ENCODE measurements around the gene TDRD7.

Gene TDRD7

DNA sequence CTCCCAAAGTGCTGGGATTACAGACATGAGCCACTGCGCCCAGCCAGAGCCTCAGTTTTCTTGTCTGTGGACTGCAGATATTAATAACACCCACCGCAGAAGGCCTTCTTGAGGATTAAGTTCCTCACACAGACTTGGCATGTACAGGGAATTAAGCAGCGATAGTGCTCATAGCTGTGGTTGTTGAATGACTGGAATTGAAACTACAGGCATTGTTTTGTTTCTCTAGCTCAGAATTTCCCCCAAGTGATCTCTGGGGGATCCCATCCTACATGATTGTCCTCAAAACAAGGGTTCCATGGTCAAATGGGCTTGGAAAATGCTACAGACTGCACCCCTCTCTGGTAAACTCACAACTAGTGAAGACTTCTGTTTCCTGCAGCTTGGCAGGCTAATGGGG is 44.2 kb upstream of the TDRD7 start:
- Histone ChIP-seq H3K9me3 (ENCODE audit: low read depth, low read length) (no peaks in the 10 kb centered on the region), H3K9ac (ENCODE audit: insufficient read length) (no peak overlapping the region), H3K4me3 (no peak overlapping the region), H3K36me3 (ENCODE audit: insufficient read depth, low read length) (no peaks in the 10 kb centered on the region), H3K27ac (no peak overlapping the region)
- DNase-seq (ENCODE audit: low read depth, low spot score): no peak
- TF ChIP-seq EZH2 (IDR thresholded peaks at IDR 0.05) (no peak), FOXP2 (optimal IDR thresholded peaks at IDR 0.05; ENCODE audit: control extremely low read depth, extremely low read length, insufficient read depth) (no peak), POLR2AphosphoS5 (IDR thresholded peaks at IDR 0.05; ENCODE audit: borderline replicate concordance, low read depth, low read length) (no peak)

DNA sequence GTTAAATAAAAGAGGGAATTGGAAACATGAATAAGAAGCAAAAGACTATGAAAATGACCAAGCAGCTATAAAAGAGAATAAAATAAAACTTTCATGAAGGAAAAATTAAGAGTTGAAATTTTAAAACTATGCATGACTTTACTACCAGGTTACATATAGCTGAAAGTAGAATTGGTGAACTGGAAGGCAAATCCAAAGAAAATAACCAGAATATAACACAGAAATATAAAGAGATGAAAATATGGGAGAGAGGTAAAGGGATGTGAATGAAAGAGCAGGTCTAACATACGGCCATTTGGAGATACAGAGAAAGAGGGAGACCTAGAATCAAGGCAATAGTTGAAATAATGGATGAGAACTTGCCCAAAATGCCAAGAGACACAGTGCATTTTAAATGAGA is 42.9 kb upstream of the TDRD7 start:
- H3K27ac ChIP-seq: no peak overlapping the region
- H3K9ac ChIP-seq (ENCODE audit: insufficient read length): no peak overlapping the region
- no peaks in the 10 kb centered on the region for H3K9me3 ChIP-seq (ENCODE audit: low read depth, low read length)
- DNase-seq (ENCODE audit: low read depth, low spot score): no peak
- TF ChIP-seq POLR2AphosphoS5 (IDR thresholded peaks at IDR 0.05; ENCODE audit: borderline replicate concordance, low read depth, low read length) (no peak), EZH2 (IDR thresholded peaks at IDR 0.05) (no peak), FOXP2 (optimal IDR thresholded peaks at IDR 0.05; ENCODE audit: control extremely low read depth, extremely low read length, insufficient read depth) (no peak)
- no peaks in the 10 kb centered on the region for H3K36me3 ChIP-seq (ENCODE audit: insufficient read depth, low read length)
- no peak overlapping the region for H3K4me3 ChIP-seq

DNA sequence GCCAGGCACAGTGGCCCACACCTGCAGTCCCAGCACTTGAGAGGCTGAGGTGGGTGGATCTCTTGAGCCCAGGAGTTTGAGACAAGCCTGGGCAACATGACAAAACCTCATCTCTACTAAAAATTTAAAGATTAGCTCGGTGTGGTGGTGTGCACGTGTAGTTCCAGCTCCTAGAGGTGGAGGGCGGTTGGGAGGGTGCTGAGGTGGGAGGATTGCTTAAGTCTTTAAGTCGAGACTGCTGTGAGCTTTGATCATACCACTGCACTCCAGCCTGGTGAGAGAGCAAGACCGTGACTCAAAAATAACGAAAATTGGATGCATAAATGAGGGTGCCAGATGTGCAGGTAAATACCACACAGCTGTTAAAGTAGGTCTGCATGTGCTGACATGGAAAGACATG is 39.3 kb upstream of the TDRD7 start:
- Histone ChIP-seq H3K36me3 (ENCODE audit: insufficient read depth, low read length) (no peaks in the 10 kb centered on the region), H3K9me3 (ENCODE audit: low read depth, low read length) (no peaks in the 10 kb centered on the region), H3K9ac (ENCODE audit: insufficient read length) (no peak overlapping the region), H3K4me3 (no peak overlapping the region), H3K27ac (no peak overlapping the region)
- DNase-seq (ENCODE audit: low read depth, low spot score): no peak
- TF ChIP-seq POLR2AphosphoS5 (IDR thresholded peaks at IDR 0.05; ENCODE audit: borderline replicate concordance, low read depth, low read length): no peak
- TF ChIP-seq EZH2 (IDR thresholded peaks at IDR 0.05): no peak
- TF ChIP-seq FOXP2 (optimal IDR thresholded peaks at IDR 0.05; ENCODE audit: control extremely low read depth, extremely low read length, insufficient read depth): no peak

DNA sequence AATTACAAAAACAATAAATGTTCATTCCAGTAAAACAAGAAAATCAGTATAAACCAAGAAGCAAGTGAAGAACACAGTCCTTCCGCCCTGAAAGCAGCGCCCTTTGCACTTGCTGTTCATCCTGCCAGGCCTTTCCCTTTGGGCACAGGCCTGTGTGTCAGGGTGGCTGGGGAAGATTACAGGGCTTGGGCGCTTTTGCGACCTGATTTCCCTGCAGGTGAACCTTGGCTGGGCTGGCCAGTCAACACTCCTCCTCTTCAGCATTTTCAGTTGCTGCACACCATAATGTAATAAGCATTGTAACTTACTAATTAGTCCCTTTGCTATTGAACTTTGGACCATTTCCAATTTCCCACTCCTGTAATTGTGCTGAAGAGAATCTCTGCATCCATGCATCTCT is 38.6 kb upstream of the TDRD7 start:
- H3K9ac ChIP-seq (ENCODE audit: insufficient read length): no peak overlapping the region
- DNase-seq (ENCODE audit: low read depth, low spot score): no peak
- H3K27ac ChIP-seq: no peak overlapping the region
- no peaks in the 10 kb centered on the region for H3K36me3 ChIP-seq (ENCODE audit: insufficient read depth, low read length)
- TF ChIP-seq EZH2 (IDR thresholded peaks at IDR 0.05) (no peak), POLR2AphosphoS5 (IDR thresholded peaks at IDR 0.05; ENCODE audit: borderline replicate concordance, low read depth, low read length) (no peak)
- H3K9me3 ChIP-seq (ENCODE audit: low read depth, low read length): no peaks in the 10 kb centered on the region
- no peak overlapping the region for H3K4me3 ChIP-seq

DNA sequence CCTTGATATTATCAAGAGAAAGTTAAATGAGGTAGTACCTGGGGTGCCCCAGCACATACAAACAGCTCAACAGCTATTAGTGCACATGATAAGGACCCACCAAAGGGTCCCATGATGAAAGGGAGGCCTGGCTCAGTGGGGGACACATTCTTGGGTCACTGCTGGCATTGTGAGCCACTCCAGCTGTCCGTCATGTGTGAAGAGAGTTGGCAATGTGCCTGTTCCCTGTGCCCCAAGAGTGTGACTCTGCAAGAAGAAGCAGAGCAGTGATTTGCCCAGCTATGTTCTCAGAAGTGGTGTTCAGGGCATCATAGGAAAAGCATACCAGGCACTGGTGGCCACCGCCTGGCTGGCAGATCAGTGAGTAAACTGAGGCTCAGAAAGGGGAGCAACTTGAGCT is 37.1 kb upstream of the TDRD7 start:
- H3K27ac ChIP-seq: no peak overlapping the region
- H3K4me3 ChIP-seq: no peak overlapping the region
- no peaks in the 10 kb centered on the region for H3K36me3 ChIP-seq (ENCODE audit: insufficient read depth, low read length)
- no peaks in the 10 kb centered on the region for H3K9me3 ChIP-seq (ENCODE audit: low read depth, low read length)
- no peak overlapping the region for H3K9ac ChIP-seq (ENCODE audit: insufficient read length)
- TF ChIP-seq POLR2AphosphoS5 (IDR thresholded peaks at IDR 0.05; ENCODE audit: borderline replicate concordance, low read depth, low read length): no peak
- TF ChIP-seq FOXP2 (optimal IDR thresholded peaks at IDR 0.05; ENCODE audit: control extremely low read depth, extremely low read length, insufficient read depth): no peak
- TF ChIP-seq EZH2 (IDR thresholded peaks at IDR 0.05): no peak
- no peak for DNase-seq (ENCODE audit: low read depth, low spot score)

DNA sequence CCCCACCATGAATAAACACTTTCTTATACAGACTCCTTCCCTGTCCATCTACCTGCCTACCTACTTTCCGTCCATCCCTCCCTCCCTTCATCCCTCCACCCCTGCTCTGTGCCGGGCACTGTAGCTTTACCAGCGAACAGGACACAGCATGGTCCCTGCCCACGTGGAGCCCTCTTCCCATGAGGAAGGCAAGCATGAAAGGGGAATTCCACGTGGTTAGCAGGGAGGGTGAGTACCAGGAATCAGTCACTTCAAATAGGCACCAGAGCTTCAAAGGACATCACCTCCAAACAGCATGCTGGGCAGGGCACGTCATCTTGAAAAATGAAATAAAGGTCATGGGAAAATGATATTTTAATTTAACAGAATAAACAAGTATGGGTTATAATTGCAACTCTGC is 35.0 kb upstream of the TDRD7 start:
- Histone ChIP-seq H3K36me3 (ENCODE audit: insufficient read depth, low read length) (no peaks in the 10 kb centered on the region), H3K27ac (no peak overlapping the region), H3K9me3 (ENCODE audit: low read depth, low read length) (no peaks in the 10 kb centered on the region), H3K4me3 (no peak overlapping the region), H3K9ac (ENCODE audit: insufficient read length) (no peak overlapping the region)
- no peak for DNase-seq (ENCODE audit: low read depth, low spot score)
- TF ChIP-seq EZH2 (IDR thresholded peaks at IDR 0.05) (no peak), POLR2AphosphoS5 (IDR thresholded peaks at IDR 0.05; ENCODE audit: borderline replicate concordance, low read depth, low read length) (no peak), FOXP2 (optimal IDR thresholded peaks at IDR 0.05; ENCODE audit: control extremely low read depth, extremely low read length, insufficient read depth) (no peak)

DNA sequence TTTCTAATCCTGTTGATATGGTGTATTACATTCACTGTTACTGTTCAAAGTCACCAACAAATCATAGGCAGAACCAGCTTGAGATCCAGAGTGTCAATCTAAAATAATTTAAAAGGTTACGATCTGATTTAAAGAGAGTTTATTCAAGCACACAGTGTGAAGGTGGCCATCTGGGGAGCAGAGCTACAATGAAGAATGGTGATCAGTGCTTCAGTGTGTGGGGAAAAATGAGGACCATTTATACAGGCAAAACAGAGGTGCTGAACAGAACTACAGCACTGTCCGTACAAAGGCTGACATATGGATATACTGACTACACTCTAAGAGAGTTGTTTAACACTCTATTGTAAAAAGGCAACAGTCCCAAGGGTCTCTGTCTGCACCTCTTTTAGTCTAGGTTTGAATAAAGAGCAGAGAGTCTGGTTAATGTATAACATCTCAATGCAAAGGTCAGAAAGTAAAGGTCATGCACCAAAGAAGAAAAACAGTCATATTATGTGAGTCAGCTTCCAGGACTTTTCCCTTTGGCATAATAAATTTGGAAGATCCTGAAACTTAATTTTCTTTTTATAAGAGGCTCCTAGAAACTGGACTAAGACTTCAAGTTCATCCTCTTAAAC is 29.7 kb upstream of the TDRD7 start:
- no peak for TF ChIP-seq POLR2AphosphoS5 (IDR thresholded peaks at IDR 0.05; ENCODE audit: borderline replicate concordance, low read depth, low read length)
- no peak for TF ChIP-seq FOXP2 (optimal IDR thresholded peaks at IDR 0.05; ENCODE audit: control extremely low read depth, extremely low read length, insufficient read depth)
- TF ChIP-seq EZH2 (IDR thresholded peaks at IDR 0.05): no peak
- no peak overlapping the region for H3K27ac ChIP-seq

DNA sequence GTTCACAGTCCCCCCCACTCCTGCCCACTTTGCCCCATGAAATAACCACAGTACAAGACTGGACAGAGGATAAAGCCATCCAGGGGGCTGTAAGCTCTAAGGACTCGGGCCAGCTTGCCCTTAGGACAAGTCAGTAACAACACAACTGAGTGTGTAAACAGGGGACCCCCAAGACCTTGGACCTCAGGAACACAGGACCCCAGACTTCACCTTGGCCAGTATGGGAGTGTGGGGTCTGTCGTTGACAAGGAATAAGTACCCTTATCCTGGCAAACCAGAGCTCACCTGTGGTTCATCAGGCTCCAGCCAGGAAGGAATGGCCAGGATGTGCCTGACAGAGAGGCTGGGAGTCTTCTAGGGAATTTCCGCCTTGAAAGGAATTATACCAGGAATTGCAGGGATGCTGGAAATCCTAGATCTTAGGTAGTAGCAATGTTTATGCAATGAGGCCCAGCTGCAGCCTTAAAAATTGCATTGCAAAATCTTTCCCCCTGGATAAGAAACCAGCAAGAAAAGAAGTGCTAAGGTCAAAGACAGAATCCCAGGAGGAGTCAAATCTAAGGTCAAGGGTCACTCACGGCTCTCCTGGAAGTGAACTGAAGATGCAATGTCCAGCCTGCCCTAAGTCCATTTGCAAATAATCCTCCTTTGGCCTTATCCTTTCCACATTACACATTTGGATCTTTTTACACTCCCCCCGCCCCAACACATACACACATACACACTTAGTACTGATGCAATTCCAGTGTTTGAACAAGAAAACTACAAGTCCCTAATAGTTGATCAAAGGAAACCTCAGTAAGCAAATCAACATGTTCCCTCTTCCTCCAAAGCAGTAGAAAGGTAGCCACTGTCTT is 27.3 kb upstream of the TDRD7 start:
- H3K27ac ChIP-seq: no peak overlapping the region
- no peak overlapping the region for H3K9ac ChIP-seq (ENCODE audit: insufficient read length)
- no peaks in the 10 kb centered on the region for H3K9me3 ChIP-seq (ENCODE audit: low read depth, low read length)
- TF ChIP-seq POLR2AphosphoS5 (IDR thresholded peaks at IDR 0.05; ENCODE audit: borderline replicate concordance, low read depth, low read length) (no peak), FOXP2 (optimal IDR thresholded peaks at IDR 0.05; ENCODE audit: control extremely low read depth, extremely low read length, insufficient read depth) (no peak), EZH2 (IDR thresholded peaks at IDR 0.05) (no peak)
- no peak for DNase-seq (ENCODE audit: low read depth, low spot score)
- no peak overlapping the region for H3K4me3 ChIP-seq
- no peaks in the 10 kb centered on the region for H3K36me3 ChIP-seq (ENCODE audit: insufficient read depth, low read length)

More for the DNA sequence above, 29.7 kb upstream of the TDRD7 start:
- Histone ChIP-seq H3K36me3 (ENCODE audit: insufficient read depth, low read length) (no peaks in the 10 kb centered on the region), H3K4me3 (no peak overlapping the region), H3K9ac (ENCODE audit: insufficient read length) (no peak overlapping the region), H3K9me3 (ENCODE audit: low read depth, low read length) (no peaks in the 10 kb centered on the region)
- no peak for DNase-seq (ENCODE audit: low read depth, low spot score)

Data from SK-N-MC (cell line).